LNCaP clone FGC (cell line): Measurements from ENCODE around the gene CHURC1.

Experiments used
- DNase-seq: peaks from one replicate; pipeline ENCODE4 v3.0.0-alpha.2; 2011; ENCODE audit warnings: low read depth
- H3K4me3 ChIP-seq: 2 replicates; pipeline ENCODE4 v1.5.1; 2011; ENCODE audit warnings: mild to moderate bottlenecking, low read depth, low read length, control low read depth
- CTCF ChIP-seq: IDR thresholded peaks from 2 replicates; pipeline ENCODE4 v1.5.1; 2012; ENCODE audit warnings: mild to moderate bottlenecking; ENCODE audit not compliant: control insufficient read depth, insufficient read depth; ENCODE audit errors: extremely low read depth

CHURC1 gene

GRCh38 chr14:64880221-64881121, 33.8 kb upstream of the CHURC1 start:
- no peak for DNase-seq
- peak overlapping the region; percentile 50 for H3K4me3 ChIP-seq
- no peak for TF ChIP-seq CTCF

GRCh38 chr14:64885559-64885958, 28.7 kb upstream of the CHURC1 start:
- no peak for TF ChIP-seq CTCF

GRCh38 chr14:64889352-64889751, 24.9 kb upstream of the CHURC1 start:
- TF ChIP-seq CTCF, result no peak
- no peak for DNase-seq
- H3K4me3 ChIP-seq, result no peak overlapping the region

More at GRCh38 chr14:64885559-64885958, 28.7 kb upstream of the CHURC1 start:
- DNase-seq, result no peak
- H3K4me3 ChIP-seq, result no peak overlapping the region

GRCh38 chr14:64891173-64891838, 22.9 kb upstream of the CHURC1 start:
- H3K4me3 ChIP-seq, result no peak overlapping the region
- DNase-seq, result no peak
- TF ChIP-seq CTCF, result no peak

- peak; percentile 74 for TF ChIP-seq CTCF
- DNase-seq, result peak; percentile 63
- H3K4me3 ChIP-seq, result no peak overlapping the region
These were observed 22.3 kb upstream of the CHURC1 start for GRCh38 chr14:64891839-64892375.

- DNase-seq, result no peak
- no peak overlapping the region for H3K4me3 ChIP-seq
- TF ChIP-seq CTCF, result no peak
These were observed 14.3 kb upstream of the CHURC1 start for GRCh38 chr14:64899958-64900357.

GRCh38 chr14:64906022-64906421, 8.2 kb upstream of the CHURC1 start:
- no peak overlapping the region for H3K4me3 ChIP-seq
- DNase-seq, result no peak
- no peak for TF ChIP-seq CTCF
